Panc1 (cell line): ENCODE measurements around the gene MOB3A. TPM values are rescaled to one million over a fixed set of nuclear protein-coding genes. Genes with fewer than 3 reads are reported as not detected.

Experiments
- ATAC-seq: fragments of 200-7000 bp; cut with Tn5 transposase; 2 replicates; pipeline ENCODE4 v1.9.1; 2020; ENCODE audit warnings: mild to moderate bottlenecking, moderate library complexity
- BruUV-seq: library from RNA; stranded (reverse); fragments of 400-500 nt; replicated peaks from 2 replicates; lab custom pipeline; 2021; lab: Mats Ljungman, UMichigan
- CTCF ChIA-PET: fragments of 300-600 bp; sonication (Branson Sonifier 250); formaldehyde crosslinking; loops from one replicate; lab custom pipeline; 2022; ENCODE audit warnings: antibody characterized with exemption; lab: Charles Lee
- POLR2A ChIA-PET: fragments of 300-600 bp; sonication (Branson Sonifier 250); formaldehyde crosslinking; loops from one replicate; lab custom pipeline; 2022; ENCODE audit warnings: antibody characterized with exemption; lab: Charles Lee
- DNase-seq: peaks from one replicate; pipeline ENCODE4 v3.0.0-alpha.2; 2010; ENCODE audit warnings: low read depth, low spot score
- H3K27ac ChIP-seq: 2 replicates; pipeline ENCODE4 v1.5.1; 2011; ENCODE audit warnings: mild to moderate bottlenecking, low read length, inconsistent platforms
- H3K27me3 ChIP-seq: fragments of 200-500 bp; sonication (Bioruptor generic); 2 replicates; pipeline ENCODE4 v1.6.0; 2014; ENCODE audit warnings: low read length, inconsistent platforms; ENCODE audit not compliant: control insufficient read depth, insufficient read depth
- H3K36me3 ChIP-seq: fragments of 200-500 bp; sonication (Bioruptor generic); 2 replicates; pipeline ENCODE4 v1.5.1; 2014; ENCODE audit warnings: inconsistent platforms, mild to moderate bottlenecking, low read length, moderate library complexity; ENCODE audit not compliant: control insufficient read depth, insufficient read depth
- H3K4me1 ChIP-seq: 2 replicates; pipeline ENCODE4 v1.5.1; 2011; ENCODE audit warnings: inconsistent platforms, mild to moderate bottlenecking, low read length, moderate library complexity; ENCODE audit not compliant: control insufficient read depth, insufficient read depth
- H3K4me3 ChIP-seq, 2 experiments: 2 replicates each; pipeline ENCODE4 v1.5.1; 2011 to 2012; ENCODE audit warnings: low read depth in 2 of 2, low read length in 2 of 2, mild to moderate bottlenecking in 2 of 2, inconsistent platforms in 1 of 2, moderate library complexity in 1 of 2
- H3K9me3 ChIP-seq: fragments of 200-500 bp; sonication (Bioruptor generic); 2 replicates; pipeline ENCODE4 v1.5.1; 2014; ENCODE audit warnings: low read depth, mild to moderate bottlenecking, inconsistent platforms, low read length, moderate library complexity; ENCODE audit not compliant: control insufficient read depth, insufficient read depth
- POLR2AphosphoS5 ChIP-seq: IDR thresholded peaks from 2 replicates; pipeline ENCODE4 v1.6.1; 2012; ENCODE audit warnings: mild to moderate bottlenecking, low read depth, low read length, moderate library complexity
- SIN3A ChIP-seq: IDR thresholded peaks from 2 replicates; pipeline ENCODE4 v1.6.1; 2012; ENCODE audit warnings: low read depth, mild to moderate bottlenecking, low read length, moderate library complexity, borderline replicate concordance; ENCODE audit not compliant: insufficient read depth
- TCF7L2 ChIP-seq: IDR thresholded peaks from 2 replicates; pipeline ENCODE4 v1.6.1; 2011; ENCODE audit warnings: mild to moderate bottlenecking, low read depth, low read length, inconsistent platforms
- in situ Hi-C: cut with HindIII; loops from 2 replicates; pipeline ENCODE4 v1.10.0; 2016; ENCODE audit warnings: low sequenced_read_pairs, low pct_unique_long_range_greater_than_20kb
- intact Hi-C: fragments of 100-400 bp; cut with micrococcal nuclease; formaldehyde crosslinking; loops from one replicate; pipeline ENCODE4 v1.10.0; 2022; ENCODE audit not compliant: unreplicated experiment
- total RNA-seq: library from RNA; stranded (reverse); gene quantifications from one replicate; pipeline ENCODE4 v1.2.1, GENCODE V29; 2021; ENCODE audit not compliant: unreplicated experiment
- TF ChIP-seq, protein P1 (sequence below), 2 experiments: IDR thresholded peaks; 2 replicates each; pipeline ENCODE4 v1.6.1; 2011 to 2012; ENCODE audit warnings: low read depth in 2 of 2, control low read depth in 1 of 2, low read length in 1 of 2, mild to moderate bottlenecking in 1 of 2, moderate library complexity in 1 of 2; ENCODE audit not compliant: insufficient read depth in 1 of 2
- TF ChIP-seq, protein P2 (sequence below): fragments of 450-650 bp; IDR thresholded peaks from 2 replicates; pipeline ENCODE4 v1.5.1; 2017; ENCODE audit warnings: mild to moderate bottlenecking

Gene MOB3A
- total RNA-seq, 1 experiment from 2014 or later = 36.3 TPM

DNA sequence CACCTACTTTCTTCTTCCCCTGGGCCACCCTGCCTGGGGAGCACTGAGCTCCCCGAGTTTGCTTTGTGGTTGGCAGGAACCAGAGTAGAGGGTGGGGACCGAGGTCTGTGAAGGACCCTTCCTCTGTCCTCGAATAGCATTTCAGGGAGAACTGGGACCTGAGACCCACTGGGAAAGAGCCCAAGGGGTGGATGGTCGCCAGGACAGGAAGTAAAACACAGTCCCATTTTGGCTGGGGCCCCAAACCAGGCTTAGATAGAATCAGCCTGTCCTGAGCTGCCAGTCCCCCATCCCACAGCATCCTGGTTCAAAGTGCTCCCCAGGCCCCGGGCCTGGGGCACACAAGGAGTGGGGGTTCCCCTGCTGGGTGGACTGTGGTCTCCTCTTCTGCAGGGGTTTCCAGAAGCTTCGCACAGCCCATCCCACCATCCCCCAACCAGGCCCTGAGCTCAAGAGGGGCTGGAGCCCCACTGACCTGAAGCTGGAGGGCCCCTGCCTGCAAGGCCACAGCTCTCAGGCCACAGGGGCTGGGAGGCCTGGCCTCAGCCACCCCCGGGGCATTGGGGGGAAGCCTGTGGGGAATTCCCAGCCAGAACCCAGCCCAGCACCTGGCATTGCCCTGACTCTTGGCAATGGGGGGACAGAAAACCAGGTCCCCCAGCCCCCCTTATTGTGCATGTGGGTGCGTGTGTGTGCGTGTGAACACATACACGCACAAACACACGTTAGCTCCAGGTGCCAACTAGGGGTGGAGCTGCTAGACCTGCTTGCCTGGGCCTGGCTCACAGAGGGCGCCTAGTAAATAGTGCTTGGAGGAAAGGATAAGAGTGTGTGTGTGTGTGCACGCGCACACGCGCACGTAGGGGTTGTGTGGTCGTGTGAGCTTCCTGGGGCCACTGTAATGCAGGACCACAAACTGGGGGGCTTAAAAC, 44.1 kb downstream of the MOB3A start:
- Histone ChIP-seq H3K4me1 (peaks cover 50% of the 10 kb centered on the region), H3K4me3 (no peak overlapping the region), H3K27me3 (no peaks in the 10 kb centered on the region), H3K27ac (peak overlapping the region; percentile 90), H3K36me3 (peaks cover 6% of the 10 kb centered on the region; the same call in 1 of the 2 replicates), H3K9me3 (no peaks in the 10 kb centered on the region)
- ATAC-seq (no peak), DNase-seq (no peak)
- no TSS peak for BruUV-seq
- in situ Hi-C loops = no loop called here
- TF ChIP-seq, protein P1, sequence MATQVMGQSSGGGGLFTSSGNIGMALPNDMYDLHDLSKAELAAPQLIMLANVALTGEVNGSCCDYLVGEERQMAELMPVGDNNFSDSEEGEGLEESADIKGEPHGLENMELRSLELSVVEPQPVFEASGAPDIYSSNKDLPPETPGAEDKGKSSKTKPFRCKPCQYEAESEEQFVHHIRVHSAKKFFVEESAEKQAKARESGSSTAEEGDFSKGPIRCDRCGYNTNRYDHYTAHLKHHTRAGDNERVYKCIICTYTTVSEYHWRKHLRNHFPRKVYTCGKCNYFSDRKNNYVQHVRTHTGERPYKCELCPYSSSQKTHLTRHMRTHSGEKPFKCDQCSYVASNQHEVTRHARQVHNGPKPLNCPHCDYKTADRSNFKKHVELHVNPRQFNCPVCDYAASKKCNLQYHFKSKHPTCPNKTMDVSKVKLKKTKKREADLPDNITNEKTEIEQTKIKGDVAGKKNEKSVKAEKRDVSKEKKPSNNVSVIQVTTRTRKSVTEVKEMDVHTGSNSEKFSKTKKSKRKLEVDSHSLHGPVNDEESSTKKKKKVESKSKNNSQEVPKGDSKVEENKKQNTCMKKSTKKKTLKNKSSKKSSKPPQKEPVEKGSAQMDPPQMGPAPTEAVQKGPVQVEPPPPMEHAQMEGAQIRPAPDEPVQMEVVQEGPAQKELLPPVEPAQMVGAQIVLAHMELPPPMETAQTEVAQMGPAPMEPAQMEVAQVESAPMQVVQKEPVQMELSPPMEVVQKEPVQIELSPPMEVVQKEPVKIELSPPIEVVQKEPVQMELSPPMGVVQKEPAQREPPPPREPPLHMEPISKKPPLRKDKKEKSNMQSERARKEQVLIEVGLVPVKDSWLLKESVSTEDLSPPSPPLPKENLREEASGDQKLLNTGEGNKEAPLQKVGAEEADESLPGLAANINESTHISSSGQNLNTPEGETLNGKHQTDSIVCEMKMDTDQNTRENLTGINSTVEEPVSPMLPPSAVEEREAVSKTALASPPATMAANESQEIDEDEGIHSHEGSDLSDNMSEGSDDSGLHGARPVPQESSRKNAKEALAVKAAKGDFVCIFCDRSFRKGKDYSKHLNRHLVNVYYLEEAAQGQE (IDR thresholded peaks at IDR 0.05; ENCODE audit: insufficient read depth in 1 of 2, low read depth in 2 of 2, low read length in 1 of 2) = no peak
- TF ChIP-seq POLR2AphosphoS5 = no peak
- no peak for TF ChIP-seq SIN3A
- no peak for TF ChIP-seq TCF7L2
- TF ChIP-seq, protein P2, sequence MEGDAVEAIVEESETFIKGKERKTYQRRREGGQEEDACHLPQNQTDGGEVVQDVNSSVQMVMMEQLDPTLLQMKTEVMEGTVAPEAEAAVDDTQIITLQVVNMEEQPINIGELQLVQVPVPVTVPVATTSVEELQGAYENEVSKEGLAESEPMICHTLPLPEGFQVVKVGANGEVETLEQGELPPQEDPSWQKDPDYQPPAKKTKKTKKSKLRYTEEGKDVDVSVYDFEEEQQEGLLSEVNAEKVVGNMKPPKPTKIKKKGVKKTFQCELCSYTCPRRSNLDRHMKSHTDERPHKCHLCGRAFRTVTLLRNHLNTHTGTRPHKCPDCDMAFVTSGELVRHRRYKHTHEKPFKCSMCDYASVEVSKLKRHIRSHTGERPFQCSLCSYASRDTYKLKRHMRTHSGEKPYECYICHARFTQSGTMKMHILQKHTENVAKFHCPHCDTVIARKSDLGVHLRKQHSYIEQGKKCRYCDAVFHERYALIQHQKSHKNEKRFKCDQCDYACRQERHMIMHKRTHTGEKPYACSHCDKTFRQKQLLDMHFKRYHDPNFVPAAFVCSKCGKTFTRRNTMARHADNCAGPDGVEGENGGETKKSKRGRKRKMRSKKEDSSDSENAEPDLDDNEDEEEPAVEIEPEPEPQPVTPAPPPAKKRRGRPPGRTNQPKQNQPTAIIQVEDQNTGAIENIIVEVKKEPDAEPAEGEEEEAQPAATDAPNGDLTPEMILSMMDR = no peak
- ChIA-PET CTCF (no interaction called here), POLR2A (interaction anchor here (1.1 kb wide), 1 partner anchor 17 kb away, joined by 3 read pairs; no protein-coding TSS in a partner anchor)
- intact Hi-C loops = no loop called here

DNA sequence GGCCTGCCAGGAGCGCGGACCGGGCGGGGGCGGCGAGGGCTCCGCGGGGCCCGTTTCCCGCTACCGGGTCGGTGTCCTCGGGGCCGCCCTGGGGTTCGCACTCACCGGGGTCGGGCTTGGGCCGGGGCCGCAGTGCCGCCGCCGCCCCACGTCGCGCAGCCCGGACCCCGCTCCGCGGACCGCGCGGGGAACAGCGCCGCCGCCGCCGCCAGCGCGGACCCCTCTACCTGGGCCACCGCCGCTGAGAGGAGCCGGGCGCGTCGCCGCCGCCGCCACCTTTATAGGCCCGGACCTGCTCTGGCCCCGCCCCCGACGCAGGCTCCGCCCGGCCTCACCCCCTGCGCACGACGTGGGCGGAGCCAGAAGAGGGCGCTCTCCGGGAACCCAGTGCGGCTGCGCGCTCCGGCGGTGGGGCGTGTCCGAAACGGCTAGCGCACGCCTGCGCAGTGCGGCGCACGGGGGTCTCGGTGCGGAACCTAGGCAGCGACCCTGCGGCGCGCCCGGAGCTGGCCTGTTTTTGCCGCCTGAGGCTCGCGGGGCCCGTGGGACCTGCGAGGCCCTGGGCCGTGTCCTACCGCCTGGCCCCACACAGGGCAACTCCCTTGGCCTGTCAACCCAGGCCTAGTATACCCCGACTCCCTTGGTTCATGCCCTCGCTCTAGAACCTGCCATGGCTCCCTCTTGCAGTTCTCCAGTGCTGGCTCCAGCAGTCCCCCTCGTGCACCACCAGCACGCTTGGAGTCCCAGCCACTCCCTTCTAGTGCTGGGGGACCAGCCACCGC, 44.9 kb downstream of the MOB3A start, which contains the start of gene MKNK2:
Gene MKNK2 (minus strand): TSS at position 254 of the 782 bp plus-strand sequence. CDS start 393 bp downstream, outside the sequence.
- no TSS peak for BruUV-seq
- Histone ChIP-seq H3K27ac (peak within 1 kb of the TSS; percentile 90), H3K9me3 (no peaks in the 10 kb centered on the region), H3K4me1 (peaks cover 50% of the 10 kb centered on the region), H3K4me3 (peak within 1 kb of the TSS; percentile 78 to 84), H3K36me3 (peaks cover 6% of the 10 kb centered on the region; the same call in 1 of the 2 replicates), H3K27me3 (no peaks in the 10 kb centered on the region)
- ChIA-PET CTCF (no interaction called here), POLR2A (interaction anchor here (1.1 kb wide), 1 partner anchor 16 kb away, joined by 3 read pairs; no protein-coding TSS in a partner anchor)
- in situ Hi-C loops = no loop called here
- intact Hi-C loops = no loop called here
- no peak for TF ChIP-seq TCF7L2
- TF ChIP-seq SIN3A = peak; percentile 74; the same call in 1 of the 2 replicates
- TF ChIP-seq, protein P1 (IDR thresholded peaks at IDR 0.05; ENCODE audit: insufficient read depth in 1 of 2, low read depth in 2 of 2, low read length in 1 of 2) = 0 out of 4 replicates have a peak, but pooled peaks of 1 of the 2 experiments have one; percentile 46
- TF ChIP-seq, protein P2 = peak; percentile 64
- TF ChIP-seq POLR2AphosphoS5 = peak; percentile 87
- DNase-seq = no peak
- peak; percentile 82 for ATAC-seq
